NCI-H2171 (cell line): ENCODE data around the gene CCDC92.

Experiments used
- DNase-seq: peaks from one replicate; lab custom pipeline; 2025; lab: John Stamatoyannopoulos, UW

CCDC92 gene

DNA sequence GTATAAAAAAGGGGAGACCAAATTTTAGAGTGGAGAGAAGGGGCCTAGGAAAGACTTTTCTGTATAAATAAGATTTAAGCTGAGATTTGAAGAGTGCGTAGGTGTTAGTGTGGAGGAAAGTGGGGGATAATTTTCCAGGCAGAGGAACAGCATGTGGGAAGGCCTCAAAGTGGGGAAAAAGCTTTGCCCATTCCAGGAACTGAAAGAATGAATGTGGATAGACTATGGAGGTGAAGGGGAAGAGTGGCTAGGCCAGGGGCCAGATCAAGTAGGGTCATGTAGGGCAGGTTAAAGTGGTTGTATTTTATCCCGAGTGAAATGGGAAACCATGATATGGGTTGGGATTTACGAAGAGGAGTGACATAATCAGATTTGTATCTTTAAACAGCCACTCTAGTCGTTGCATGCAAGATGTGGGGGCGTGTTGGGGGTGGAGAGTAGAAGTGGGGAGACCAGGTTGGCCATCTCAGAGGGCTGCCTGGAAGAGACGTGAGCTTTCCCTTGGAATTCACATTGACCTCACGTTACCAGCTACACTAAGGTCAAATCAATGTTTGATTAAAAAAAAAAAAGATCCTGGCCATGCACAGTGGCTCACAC lies 3.7 kb upstream of the CCDC92 start:
- DNase-seq, result no peak

DNA sequence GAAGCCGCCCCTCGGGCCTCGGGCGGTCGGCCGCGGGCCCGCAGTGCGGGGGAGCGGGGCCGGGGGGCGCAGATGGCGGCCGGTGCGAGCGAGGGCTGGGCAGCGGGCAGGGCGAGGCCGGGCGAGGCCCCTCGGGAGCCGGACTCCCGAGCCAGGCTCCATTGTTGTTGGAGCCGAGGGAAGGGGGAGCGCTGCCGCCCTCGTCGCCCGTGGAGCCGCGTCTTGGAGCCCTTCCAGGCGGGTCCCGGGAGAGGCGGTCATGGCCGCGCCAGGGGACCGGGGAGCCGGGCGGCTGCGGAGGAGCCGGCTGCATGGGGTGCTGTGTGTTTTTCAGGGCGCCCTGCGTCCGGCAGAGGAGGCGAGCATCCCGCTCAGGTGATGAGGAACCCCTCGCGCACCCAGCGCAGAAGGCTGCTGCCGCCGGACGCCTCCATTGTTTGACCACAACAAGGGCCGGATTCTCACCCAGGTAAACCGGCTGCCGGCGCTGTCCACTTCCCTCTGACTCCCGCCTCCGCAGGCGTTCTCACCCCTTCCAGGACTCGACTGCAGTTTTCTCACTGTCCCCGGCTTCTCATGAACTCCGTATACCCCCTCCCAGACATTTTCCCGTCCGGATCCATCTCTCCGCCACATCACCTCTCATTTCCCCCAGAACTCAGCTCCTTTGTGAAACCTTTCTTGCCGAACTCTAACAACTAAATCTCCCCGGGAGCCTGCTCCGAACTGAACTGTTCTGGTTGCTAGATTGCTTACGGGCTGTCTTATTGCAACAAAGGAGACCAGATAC lies 1.1 kb upstream of the CCDC92 start:
- peak; percentile 7 for DNase-seq

DNA sequence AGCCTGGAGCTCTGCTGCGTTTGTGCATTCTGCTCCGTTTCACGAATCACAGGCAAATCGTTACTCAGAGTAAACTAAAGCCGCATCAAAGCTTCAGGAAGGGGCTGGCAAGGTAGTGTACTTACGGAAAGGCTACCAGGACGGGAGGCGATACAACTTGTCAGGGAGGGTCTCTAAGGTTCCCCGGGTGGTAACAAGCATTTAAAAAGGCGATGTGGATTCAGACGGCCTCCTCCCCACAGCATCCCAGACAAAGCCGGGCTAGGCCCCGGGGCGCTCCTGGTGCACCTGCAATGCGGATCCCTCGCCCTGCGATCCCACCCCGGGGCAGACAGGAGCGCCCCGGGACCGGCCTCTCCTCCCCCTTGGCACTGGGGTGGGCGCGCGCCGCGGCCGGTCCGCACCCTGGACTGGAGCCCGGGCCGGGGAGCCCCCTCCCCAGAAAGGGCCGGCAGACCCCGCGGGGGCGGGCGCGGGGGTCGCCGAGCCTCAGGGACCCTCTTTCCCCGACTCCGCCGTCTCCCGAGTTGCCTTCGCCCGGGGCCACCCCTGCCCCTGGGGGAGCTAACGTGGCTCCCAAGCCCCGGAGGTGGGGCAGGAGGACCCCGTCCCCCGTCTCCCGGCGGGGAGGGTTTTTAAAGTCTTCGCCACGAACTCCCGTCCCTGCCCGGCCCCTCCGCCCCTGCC lies 718 bp downstream of the CCDC92 start:
- DNase-seq, result peak; percentile 24

DNA sequence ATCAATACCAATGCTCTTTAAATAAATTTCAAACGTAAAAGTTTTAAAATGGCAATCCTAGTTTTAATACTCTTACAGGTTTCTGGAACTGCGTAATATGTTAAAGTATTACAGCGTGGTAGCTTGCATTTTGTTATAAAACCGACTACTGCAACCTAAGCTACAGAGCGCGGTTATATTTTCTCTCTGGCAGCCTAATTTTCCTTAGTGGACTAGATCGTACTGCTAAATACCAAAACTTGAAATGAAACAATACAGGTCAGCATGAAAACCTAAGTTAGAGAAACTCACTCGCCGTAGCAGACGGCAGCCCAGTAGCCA lies 1.2 kb downstream of the CCDC92 start:
- no peak for DNase-seq

DNA sequence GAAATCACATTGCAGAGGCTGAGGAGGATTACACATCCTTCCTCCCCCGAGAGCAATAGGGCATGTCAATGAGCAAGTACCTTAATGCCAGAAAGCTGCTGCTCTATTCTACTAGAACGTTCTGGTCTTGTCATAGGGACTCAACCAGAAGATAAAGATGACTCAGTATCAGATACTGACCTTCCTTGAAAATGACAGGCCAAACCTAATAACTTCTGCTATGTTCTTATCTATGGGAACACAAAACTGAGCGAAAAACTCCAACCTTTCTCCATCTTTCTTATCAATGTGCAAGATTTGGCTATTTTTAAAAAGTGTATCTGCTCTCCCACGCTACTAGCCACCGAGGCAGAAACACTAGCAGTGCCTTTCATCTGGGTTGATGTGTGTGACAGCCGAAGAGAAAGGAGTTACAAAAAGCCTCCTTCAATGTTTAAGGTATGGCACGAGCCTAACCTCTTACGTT lies 5.5 kb downstream of the CCDC92 start:
- DNase-seq, result no peak

DNA sequence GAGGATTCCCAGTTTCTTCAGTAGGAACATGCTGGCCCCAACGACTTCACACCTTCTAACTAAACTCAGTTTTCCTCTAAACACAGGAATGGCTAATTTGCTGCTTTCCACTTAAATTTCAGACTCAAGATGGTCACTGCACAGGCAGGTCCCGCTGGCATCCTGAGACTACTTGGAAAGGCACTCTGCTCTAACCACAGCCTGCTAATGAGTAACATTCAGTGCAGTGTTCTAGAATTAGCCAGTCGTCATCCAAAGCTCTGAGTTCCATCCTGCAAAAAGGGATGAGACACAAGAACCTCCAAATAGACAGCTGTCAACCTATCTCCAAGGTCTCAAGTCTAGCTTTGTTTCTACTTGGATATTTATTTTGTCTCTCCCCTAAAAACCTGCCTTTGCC lies 6.0 kb downstream of the CCDC92 start:
- DNase-seq, result no peak

DNA sequence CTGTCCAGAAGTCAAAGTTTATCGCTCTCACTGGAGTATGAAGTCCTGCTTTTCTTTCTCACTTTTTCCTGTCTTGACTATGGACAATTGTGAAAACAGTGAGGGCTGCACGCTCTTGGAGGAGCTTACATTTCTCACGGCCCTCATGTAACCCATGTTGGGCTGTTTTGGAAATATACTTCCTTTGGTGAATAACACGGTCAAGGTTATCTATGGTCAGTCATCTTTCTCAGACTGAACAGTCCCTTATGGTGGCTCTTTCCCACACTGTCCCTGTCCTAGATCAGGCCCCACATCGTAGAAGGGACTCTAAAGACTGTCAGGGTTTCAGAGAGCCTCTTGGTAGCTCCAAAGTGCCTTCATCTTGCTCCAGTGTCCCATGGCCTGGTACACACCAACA lies 7.2 kb downstream of the CCDC92 start:
- DNase-seq, result no peak

DNA sequence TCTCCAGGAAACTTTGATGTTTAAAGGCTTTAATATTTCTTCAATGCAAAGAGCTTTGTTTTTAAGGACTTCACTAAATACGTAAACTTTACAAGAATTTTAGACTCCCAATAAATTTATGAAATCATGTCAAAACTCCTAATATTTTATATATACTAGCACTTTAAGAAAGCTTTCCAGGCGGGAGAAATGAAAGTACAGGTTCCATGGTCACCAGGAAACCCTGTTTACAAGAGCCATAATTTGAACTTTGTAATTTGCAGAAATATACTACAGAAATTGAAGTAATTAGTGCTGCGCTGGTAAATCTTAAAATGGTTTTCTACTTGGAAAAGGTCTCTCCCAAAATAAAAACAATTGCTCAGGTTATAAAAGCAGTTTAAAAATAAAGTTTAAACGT lies 8.8 kb downstream of the CCDC92 start:
- DNase-seq, result no peak

DNA sequence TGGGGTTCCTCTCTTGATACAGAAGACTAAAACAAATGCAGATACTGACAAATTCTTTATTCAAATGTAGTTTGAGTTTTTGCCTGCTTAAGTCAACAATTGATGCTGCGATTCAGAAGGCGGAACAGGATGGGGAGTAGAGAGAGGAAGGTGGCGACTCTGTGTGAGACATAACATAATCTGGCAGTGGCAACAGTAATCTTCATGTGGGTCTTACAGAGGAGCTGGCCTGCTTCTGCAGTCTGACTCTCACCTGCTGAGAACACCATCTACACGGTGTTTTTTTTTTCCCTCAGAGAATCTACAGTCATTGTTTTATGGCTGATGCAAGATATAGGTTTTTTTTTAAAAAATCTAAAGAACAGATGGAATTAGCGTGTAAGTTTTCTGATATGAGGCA lies 10.1 kb downstream of the CCDC92 start:
- DNase-seq, result no peak

DNA sequence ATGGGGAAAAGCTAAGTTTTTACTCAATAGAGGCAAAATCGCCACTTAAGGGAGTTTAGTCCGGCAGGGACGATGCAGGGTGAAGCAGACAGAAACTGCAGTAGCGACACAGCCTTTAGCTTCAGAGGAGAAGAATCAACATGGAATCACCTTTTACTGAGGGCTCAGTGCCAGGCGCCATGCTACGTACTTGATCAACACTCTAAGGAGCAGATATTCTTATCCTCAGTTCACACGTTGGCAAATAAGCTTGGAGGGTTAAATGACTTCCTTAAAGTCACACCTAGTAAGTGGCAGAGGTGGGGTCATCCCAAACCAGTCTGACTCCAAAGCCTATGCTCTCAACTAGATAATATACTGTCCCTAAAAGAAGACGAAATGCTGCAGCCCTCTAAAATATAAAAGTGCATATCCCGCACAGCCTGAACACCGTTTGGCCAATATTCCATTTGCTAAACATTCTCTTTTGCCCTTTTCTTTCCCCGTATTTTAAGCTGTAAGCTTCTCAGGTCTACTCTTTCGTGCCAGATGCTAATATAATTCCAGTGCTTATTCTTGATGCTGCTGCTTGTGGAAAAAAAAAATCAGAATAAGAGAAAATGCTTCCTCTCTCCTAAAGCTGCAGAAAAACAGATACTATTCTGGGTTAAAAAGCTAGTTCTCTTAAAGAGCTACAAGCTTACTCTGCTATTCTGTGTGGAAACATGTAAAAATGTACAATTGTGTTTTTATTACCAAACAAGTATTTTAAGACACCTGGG lies 10.9 kb downstream of the CCDC92 start:
- DNase-seq, result no peak

DNA sequence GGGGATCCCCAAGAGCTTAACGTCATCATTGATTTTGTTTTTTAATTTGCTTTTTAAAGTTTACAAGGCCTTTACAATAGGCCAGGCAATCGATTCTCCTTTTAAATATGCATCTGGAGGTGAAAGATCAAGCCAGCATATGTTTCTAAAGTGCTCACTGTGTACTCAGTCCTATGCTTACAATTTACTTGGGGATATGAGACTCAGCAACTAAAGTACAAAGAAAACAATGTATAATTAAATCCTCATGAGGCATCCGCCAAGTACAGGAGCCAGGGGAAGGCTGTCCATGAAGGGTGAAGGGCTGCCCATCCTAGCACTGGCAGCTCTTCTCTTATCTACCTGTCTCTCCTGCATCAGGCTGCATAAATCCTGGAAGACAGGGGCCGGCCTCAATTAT lies 11.8 kb downstream of the CCDC92 start:
- DNase-seq, result no peak

DNA sequence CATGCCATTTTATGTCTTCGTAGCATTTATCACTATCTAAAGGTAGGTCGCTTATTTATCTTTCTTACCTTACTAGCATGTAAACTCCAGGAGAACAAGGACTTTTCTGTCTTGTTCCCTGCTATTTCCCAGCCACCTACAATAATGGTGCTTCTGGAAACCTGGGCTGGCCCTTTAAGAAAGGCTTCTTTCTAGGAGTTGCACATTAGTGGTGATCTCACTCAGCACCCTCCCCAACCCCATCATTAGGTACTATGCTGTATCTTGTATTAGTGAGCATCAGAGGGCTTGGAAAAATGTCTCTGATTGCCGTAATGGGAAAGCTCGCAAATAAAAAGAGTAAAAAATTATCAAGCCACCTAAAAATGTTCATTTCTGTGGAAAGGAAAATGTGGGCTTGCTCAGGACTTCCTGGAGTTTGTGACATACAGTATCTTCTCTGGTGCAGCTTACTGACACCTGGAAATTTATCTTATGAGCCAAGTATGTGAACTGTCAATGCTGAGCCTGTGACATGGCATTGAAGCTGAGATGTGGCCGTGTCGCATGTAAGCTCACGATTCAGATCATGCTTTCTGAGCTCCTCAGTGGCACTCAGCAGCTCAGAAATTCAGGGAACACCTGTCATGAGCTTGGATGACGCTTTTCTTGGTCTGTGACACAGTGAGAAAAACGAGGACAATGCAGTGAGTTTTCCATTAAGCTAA lies 12.4 kb downstream of the CCDC92 start:
- DNase-seq, result no peak

DNA sequence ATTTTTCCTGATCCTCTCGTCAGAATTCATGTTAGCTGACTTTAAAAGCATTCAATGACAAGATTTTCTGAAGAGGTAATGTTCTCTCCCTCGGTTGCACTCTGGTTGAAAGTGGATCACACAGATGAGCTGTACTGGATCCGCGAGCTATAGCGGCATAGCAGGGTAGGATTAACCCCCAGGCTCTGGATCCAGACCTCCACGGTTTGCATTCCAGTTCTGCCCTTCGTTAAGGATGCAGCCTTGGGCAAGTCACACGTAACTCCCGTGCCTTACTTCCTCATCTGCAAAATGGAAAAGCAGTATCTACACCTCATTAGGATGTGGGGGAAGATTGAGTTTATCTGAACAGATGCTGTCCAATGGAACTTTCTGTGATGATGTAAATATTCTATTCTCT lies 13.8 kb downstream of the CCDC92 start:
- DNase-seq, result no peak

DNA sequence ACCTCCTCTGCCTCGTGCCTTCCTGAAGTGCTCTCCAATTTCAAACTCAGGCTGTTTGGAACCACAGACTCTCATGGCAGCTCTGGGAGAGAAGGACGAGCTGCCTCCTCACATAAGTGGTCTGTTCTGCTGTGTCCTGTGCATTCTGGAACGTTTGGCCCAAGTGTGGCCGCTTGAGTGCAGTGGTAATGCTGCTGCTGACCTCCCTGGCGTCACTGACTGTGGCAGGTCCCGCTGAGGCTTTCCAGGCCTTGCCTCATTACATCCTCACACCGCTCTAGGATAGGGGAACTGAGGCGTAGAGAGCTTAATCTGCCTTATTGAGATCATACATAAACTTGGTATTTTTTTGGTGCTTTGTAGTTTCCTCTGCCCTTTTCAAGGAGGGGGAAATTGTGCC lies 14.2 kb downstream of the CCDC92 start:
- no peak for DNase-seq

DNA sequence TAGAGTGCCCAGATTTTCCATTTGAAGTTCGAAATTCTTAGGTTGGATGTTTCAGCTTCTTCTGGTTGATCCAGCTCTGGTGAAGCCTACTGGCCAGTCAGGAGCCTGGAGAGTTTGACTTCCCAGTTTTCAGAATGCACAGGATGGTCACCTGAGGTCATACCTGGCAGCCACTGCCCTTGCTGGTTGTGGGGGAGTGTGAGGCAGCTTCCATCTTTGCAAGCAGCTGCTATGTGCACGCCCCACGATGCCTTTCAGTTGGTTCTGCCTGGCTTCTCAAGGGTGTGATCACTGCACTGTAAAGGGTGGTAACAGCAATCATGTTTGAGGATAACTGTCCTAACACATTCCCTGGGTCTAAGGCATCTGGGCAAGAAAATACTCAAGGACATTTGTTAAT lies 15.4 kb downstream of the CCDC92 start:
- no peak for DNase-seq

DNA sequence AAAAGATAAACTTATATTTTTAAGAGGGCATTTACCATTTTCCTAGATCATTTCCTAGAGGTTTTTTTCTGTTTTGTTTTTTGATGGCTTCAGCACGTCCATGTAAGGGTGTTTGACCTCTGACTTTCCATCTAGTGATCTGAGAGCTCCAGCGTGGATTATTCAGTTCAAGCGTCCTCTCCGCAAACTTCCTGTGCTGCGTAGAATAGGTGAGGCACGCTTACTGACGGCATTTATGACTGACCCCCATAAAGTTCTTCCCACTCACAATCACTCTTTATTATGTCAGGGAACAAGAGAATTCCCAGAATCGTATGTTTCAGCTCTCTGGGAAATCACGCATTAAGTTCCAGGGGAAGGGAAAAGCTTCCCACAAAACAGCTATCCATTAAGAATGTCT lies 16.4 kb downstream of the CCDC92 start:
- no peak for DNase-seq

DNA sequence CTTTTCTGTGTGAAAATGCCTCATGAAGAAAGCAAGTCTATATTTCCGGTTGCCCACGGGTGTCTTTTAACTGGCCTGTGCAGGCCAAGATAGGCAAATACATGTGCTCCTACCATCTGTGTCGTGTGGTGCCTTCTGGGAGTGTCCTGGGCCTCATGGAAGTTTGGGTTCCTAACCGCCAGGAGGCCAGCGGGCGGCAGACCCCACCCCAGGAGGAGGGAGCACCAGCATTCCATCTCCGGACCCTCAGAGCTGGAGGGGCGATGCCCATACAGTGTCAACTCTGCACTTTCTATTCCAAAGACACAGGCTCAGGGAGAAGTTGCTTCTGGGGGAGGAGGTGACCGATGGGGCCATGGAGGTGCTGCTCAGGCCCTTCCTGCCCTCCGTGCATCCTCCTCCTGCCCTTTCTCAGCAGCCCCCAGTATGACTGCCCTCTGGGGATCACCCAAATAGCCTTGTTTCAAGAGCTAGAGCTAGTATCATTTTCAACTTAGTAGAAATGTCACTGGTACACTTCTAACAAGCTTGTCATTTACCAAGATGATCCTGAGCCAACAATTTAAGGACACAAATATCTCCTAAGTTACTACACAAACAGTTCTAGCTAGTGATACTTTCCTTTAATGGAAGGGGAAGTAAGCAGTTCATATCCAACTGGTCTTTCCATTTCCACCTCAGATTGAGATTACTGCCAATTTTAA lies 17.8 kb downstream of the CCDC92 start:
- no peak for DNase-seq

DNA sequence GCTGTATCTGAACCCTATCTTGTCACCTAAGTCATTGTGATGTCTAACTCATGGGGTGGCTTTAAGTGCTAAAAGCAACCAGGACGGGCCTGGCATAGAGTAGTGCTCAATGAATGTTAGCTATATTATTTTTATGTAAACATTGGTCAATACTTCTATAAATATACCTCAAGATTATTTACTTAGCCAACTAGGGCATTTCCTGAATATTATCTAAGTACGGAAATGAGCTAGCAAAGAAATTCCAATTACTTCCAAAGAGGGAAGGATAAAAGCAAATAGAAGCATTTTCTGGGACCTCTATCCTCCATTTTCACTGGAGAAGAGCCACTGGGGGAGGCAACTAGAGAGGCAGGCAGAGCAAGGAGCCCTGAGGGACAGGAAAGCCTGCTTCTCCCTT lies 20.6 kb downstream of the CCDC92 start:
- no peak for DNase-seq

DNA sequence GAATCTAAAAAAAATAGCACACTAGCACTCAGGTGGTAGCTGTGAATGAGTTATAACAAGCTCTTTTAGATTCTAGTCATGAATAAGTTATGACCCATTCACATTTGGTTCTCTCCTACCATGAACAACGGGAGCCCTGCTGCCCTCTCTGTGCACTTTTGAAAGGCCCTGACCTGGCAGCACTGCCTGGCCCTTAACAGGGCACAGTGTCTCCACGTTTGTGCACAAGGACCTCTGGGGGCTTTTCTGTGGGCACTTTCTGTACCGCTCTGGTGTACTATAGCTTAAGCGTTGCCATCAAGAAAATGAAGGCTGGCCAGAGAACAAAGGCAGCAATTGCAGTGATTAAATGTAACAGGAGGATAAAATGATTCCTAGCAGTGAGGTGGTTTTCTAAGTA lies 21.2 kb downstream of the CCDC92 start:
- DNase-seq, result no peak

DNA sequence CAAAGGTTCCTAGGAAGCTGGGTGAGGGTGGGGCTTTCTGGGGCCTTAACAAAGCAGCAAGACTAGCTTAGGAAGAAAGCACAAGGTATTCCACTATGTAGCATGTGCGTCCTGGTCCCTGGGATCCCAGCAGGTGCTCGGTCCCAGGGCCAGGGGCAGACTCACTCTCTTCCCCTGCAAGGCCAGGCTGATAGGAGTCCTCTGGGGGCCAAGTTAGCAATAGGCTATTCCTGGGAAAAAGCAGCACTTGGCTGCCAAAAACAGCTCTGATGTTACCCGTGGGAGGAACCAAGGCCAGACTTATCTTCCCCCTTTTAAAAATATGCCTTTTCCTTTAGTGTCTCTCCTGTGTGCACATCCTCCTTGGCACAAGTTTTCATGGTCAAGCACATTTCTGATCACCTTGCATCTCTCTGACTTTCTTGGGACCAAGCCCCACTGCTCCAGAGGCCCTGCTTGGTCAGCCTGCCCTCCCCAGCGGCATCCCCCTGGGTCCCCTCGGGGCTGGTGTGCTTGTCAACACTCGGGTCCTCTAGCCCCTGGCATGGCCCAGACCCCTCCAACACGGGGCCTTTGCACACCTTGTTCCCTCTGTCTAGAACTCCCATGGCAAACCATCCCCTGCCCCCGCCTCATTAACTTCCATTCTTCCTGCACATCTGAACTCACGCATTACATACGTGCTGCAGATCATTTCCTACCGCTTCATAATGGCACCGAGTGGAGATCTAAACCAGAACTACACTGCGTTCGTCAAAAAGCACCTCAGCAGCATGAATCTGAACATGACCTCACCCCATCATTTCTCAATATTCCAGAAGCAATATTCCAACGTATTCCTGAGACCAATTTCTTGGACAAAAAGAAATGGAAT lies 21.9 kb downstream of the CCDC92 start:
- no peak for DNase-seq
